ENCODE data around the gene PTPRS.

The PTPRS gene

GRCh38 chr19:5292822-5293611 lies 47.6 kb downstream of the PTPRS start:
- Histone ChIP-seq H3K9ac (ENCODE audit: low read length) (no peak overlapping the region), H2AFZ (ENCODE audit: low read length) (no peak overlapping the region)
- DNase-seq, result no peak

GRCh38 chr19:5292453-5292821 lies 48.2 kb downstream of the PTPRS start:
- Histone ChIP-seq H3K4me1 (ENCODE audit: low read length) (peaks cover 13% of the 10 kb centered on the region), H4K20me1 (ENCODE audit: insufficient read depth, low read length) (no peaks in the 10 kb centered on the region), H3K4me3 (ENCODE audit: low read length) (no peak overlapping the region), H3K9ac (ENCODE audit: low read length) (no peak overlapping the region), H3K27ac (ENCODE audit: low read length) (no peak overlapping the region), H3K9me2 (replicated peaks; ENCODE audit: insufficient read depth, low read length) (no peaks in the 10 kb centered on the region), H3F3A (ENCODE audit: insufficient read depth, low read length) (no peaks in the 10 kb centered on the region), H2AFZ (ENCODE audit: low read length) (no peak overlapping the region), H3K79me2 (ENCODE audit: low read length) (no peaks in the 10 kb centered on the region), H3K36me3 (replicated peaks; ENCODE audit: insufficient read depth, low read length) (no peaks in the 10 kb centered on the region), H3K9me3 (replicated peaks; ENCODE audit: insufficient read depth, low read length) (no peaks in the 10 kb centered on the region), H3K4me2 (ENCODE audit: low read depth, low read length) (no peak overlapping the region), H3K27me3 (replicated peaks; ENCODE audit: insufficient read depth, low read length) (peaks cover 78% of the 10 kb centered on the region)
- TF ChIP-seq CTCF (IDR thresholded peaks at IDR 0.05; ENCODE audit: low read length) (no peak), EZH2 (optimal IDR thresholded peaks at IDR 0.05; ENCODE audit: low read depth, low read length) (no peak), EZH2phosphoT487 (IDR thresholded peaks at IDR 0.05; ENCODE audit: low read length) (no peak)
- no peak for DNase-seq

More at GRCh38 chr19:5292822-5293611, 47.6 kb downstream of the PTPRS start:
- no peak for TF ChIP-seq EZH2 (optimal IDR thresholded peaks at IDR 0.05; ENCODE audit: low read depth, low read length)
- no peak for TF ChIP-seq CTCF (IDR thresholded peaks at IDR 0.05; ENCODE audit: low read length)
- TF ChIP-seq EZH2phosphoT487 (IDR thresholded peaks at IDR 0.05; ENCODE audit: low read length), result no peak
- Histone ChIP-seq H3K9me2 (replicated peaks; ENCODE audit: insufficient read depth, low read length) (no peaks in the 10 kb centered on the region), H3K4me2 (ENCODE audit: low read depth, low read length) (no peak overlapping the region), H3K4me1 (ENCODE audit: low read length) (peaks cover 7% of the 10 kb centered on the region; the same call in 1 of the 2 replicates), H3F3A (ENCODE audit: insufficient read depth, low read length) (no peaks in the 10 kb centered on the region), H3K36me3 (replicated peaks; ENCODE audit: insufficient read depth, low read length) (no peaks in the 10 kb centered on the region), H3K79me2 (ENCODE audit: low read length) (no peaks in the 10 kb centered on the region), H3K9me3 (replicated peaks; ENCODE audit: insufficient read depth, low read length) (no peaks in the 10 kb centered on the region), H3K4me3 (ENCODE audit: low read length) (no peak overlapping the region), H4K20me1 (ENCODE audit: insufficient read depth, low read length) (no peaks in the 10 kb centered on the region), H3K27me3 (replicated peaks; ENCODE audit: insufficient read depth, low read length) (peaks cover 84% of the 10 kb centered on the region), H3K27ac (ENCODE audit: low read length) (no peak overlapping the region)

- no peaks in the 10 kb centered on the region for H3K9me3 ChIP-seq (replicated peaks; ENCODE audit: insufficient read depth, low read length)
- H4K20me1 ChIP-seq (ENCODE audit: insufficient read depth, low read length), result no peaks in the 10 kb centered on the region
- no peak overlapping the region for H3K4me3 ChIP-seq (ENCODE audit: low read length)
- DNase-seq, result no peak
- H3K36me3 ChIP-seq (replicated peaks; ENCODE audit: insufficient read depth, low read length), result no peaks in the 10 kb centered on the region
- H3F3A ChIP-seq (ENCODE audit: insufficient read depth, low read length), result no peaks in the 10 kb centered on the region
- no peak overlapping the region for H3K4me2 ChIP-seq (ENCODE audit: low read depth, low read length)
- no peaks in the 10 kb centered on the region for H3K9me2 ChIP-seq (replicated peaks; ENCODE audit: insufficient read depth, low read length)
- H3K27me3 ChIP-seq (replicated peaks; ENCODE audit: insufficient read depth, low read length), result peaks cover 78% of the 10 kb centered on the region
- H3K27ac ChIP-seq (ENCODE audit: low read length), result no peak overlapping the region
- no peak for TF ChIP-seq EZH2phosphoT487 (IDR thresholded peaks at IDR 0.05; ENCODE audit: low read length)
- TF ChIP-seq CTCF (IDR thresholded peaks at IDR 0.05; ENCODE audit: low read length), result no peak
- no peak for TF ChIP-seq EZH2 (optimal IDR thresholded peaks at IDR 0.05; ENCODE audit: low read depth, low read length)
- no peak overlapping the region for H3K9ac ChIP-seq (ENCODE audit: low read length)
- peaks cover 19% of the 10 kb centered on the region for H3K4me1 ChIP-seq (ENCODE audit: low read length)
- H2AFZ ChIP-seq (ENCODE audit: low read length), result no peak overlapping the region
- no peaks in the 10 kb centered on the region for H3K79me2 ChIP-seq (ENCODE audit: low read length)
These were observed 48.9 kb downstream of the PTPRS start for GRCh38 chr19:5291588-5292193.

All from MM.1S (cell line).